ENCODE data around the gene NXNL2. TPM values are rescaled to one million over a fixed set of nuclear protein-coding genes. Genes with fewer than 3 reads are reported as not detected.

NXNL2 gene
- total RNA-seq, 1 experiment from 2014 or later: 0.86 TPM

- peak; percentile 89 for ATAC-seq
- peak overlapping the region; percentile 2 to 31; a peak in 3 of 4 replicates for H3K4me3 ChIP-seq (replicated peaks in 1 of 2; ENCODE audit: low read depth in 1 of 2, low read length in 2 of 2)
Measured at GRCh38 chr9:88544245-88544644, 9.3 kb downstream of the NXNL2 start.

GRCh38 chr9:88551546-88552137 lies 16.7 kb downstream of the NXNL2 start:
- CTCF ChIA-PET: no interaction called here
- TF ChIP-seq POLR2A (IDR thresholded peaks at IDR 0.05; ENCODE audit: borderline replicate concordance, extremely low read depth, insufficient read depth, insufficient read length) (no peak), SRF (IDR thresholded peaks at IDR 0.05; ENCODE audit: low read depth) (no peak), SIN3A (IDR thresholded peaks at IDR 0.05; ENCODE audit: low read depth) (no peak), ZNF274 (IDR thresholded peaks at IDR 0.05; ENCODE audit: low read depth, low read length) (no peak), CEBPB (IDR thresholded peaks at IDR 0.05; ENCODE audit: low read depth) (no peak), ZFX (IDR thresholded peaks at IDR 0.05) (no peak), REST (IDR thresholded peaks at IDR 0.05; ENCODE audit: low read depth) (no peak), EZH2phosphoT487 (IDR thresholded peaks at IDR 0.05; ENCODE audit: borderline replicate concordance) (no peak)
- TF ChIP-seq, protein P1, sequence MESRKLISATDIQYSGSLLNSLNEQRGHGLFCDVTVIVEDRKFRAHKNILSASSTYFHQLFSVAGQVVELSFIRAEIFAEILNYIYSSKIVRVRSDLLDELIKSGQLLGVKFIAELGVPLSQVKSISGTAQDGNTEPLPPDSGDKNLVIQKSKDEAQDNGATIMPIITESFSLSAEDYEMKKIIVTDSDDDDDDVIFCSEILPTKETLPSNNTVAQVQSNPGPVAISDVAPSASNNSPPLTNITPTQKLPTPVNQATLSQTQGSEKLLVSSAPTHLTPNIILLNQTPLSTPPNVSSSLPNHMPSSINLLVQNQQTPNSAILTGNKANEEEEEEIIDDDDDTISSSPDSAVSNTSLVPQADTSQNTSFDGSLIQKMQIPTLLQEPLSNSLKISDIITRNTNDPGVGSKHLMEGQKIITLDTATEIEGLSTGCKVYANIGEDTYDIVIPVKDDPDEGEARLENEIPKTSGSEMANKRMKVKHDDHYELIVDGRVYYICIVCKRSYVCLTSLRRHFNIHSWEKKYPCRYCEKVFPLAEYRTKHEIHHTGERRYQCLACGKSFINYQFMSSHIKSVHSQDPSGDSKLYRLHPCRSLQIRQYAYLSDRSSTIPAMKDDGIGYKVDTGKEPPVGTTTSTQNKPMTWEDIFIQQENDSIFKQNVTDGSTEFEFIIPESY (IDR thresholded peaks at IDR 0.05; ENCODE audit: extremely low read depth, insufficient replicate concordance, low read length): no peak

More at GRCh38 chr9:88544245-88544644, 9.3 kb downstream of the NXNL2 start:
- Histone ChIP-seq H2AFZ (ENCODE audit: low read depth, low read length, poor library complexity, severe bottlenecking) (peak overlapping the region; percentile 72), H3K27ac (ENCODE audit: low read depth, low read length) (no peak overlapping the region), H3K4me2 (ENCODE audit: low read length) (peak overlapping the region; percentile 83), H4K20me1 (ENCODE audit: insufficient read depth) (no peaks in the 10 kb centered on the region), H3K9me3 (ENCODE audit: control insufficient read depth in 1 of 2, insufficient read depth in 1 of 2, low read depth in 1 of 2, low read length in 2 of 2) (no peaks in the 10 kb centered on the region), H3K4me1 (ENCODE audit: control insufficient read depth in 1 of 2, insufficient read depth in 2 of 2, low read length in 2 of 2) (peaks cover 10% of the 10 kb centered on the region in 2 experiments; a peak in 3 of 4 replicates), H3K79me2 (ENCODE audit: insufficient read depth, low read length) (no peaks in the 10 kb centered on the region), H3K36me3 (ENCODE audit: control insufficient read depth in 1 of 2, insufficient read depth in 2 of 2, low read length in 2 of 2) (no peaks in the 10 kb centered on the region), H3K9ac (ENCODE audit: low read length) (no peak overlapping the region), H3K27me3 (ENCODE audit: insufficient read depth, low read length) (no peaks in the 10 kb centered on the region), H3K9me2 (ENCODE audit: insufficient read depth) (no peaks in the 10 kb centered on the region)
- ChIA-PET POLR2A (no interaction called here), CTCF (no interaction called here), RAD21 (ENCODE audit: low non-redundant PET in 1 of 2, low total read pairs in 2 of 2, uncharacterized antibody in 2 of 2, unreplicated experiment in 2 of 2) (no interaction called here)
- TF ChIP-seq, protein P2, sequence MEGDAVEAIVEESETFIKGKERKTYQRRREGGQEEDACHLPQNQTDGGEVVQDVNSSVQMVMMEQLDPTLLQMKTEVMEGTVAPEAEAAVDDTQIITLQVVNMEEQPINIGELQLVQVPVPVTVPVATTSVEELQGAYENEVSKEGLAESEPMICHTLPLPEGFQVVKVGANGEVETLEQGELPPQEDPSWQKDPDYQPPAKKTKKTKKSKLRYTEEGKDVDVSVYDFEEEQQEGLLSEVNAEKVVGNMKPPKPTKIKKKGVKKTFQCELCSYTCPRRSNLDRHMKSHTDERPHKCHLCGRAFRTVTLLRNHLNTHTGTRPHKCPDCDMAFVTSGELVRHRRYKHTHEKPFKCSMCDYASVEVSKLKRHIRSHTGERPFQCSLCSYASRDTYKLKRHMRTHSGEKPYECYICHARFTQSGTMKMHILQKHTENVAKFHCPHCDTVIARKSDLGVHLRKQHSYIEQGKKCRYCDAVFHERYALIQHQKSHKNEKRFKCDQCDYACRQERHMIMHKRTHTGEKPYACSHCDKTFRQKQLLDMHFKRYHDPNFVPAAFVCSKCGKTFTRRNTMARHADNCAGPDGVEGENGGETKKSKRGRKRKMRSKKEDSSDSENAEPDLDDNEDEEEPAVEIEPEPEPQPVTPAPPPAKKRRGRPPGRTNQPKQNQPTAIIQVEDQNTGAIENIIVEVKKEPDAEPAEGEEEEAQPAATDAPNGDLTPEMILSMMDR (IDR thresholded peaks at IDR 0.05 in 2 of 3, conservative IDR thresholded peaks at IDR 0.05 in 1 of 3; ENCODE audit: borderline replicate concordance in 1 of 3, insufficient read depth in 1 of 3, low read depth in 2 of 3, low read length in 2 of 3): no peak
- TF ChIP-seq CEBPB (IDR thresholded peaks at IDR 0.05; ENCODE audit: low read depth): peak; percentile 78
- BruUV-seq (replicated peaks): no TSS peak
- intact Hi-C loops (cut with micrococcal nuclease): no loop called here
- DNase-seq (ENCODE audit: low read depth, low spot score): no peak

More at GRCh38 chr9:88551546-88552137, 16.7 kb downstream of the NXNL2 start:
- Histone ChIP-seq H3K4me1 (ENCODE audit: control insufficient read depth in 1 of 2, insufficient read depth in 2 of 2, low read length in 2 of 2) (no peaks in the 10 kb centered on the region), H3K4me3 (replicated peaks in 1 of 2; ENCODE audit: low read depth in 1 of 2, low read length in 2 of 2) (no peak overlapping the region), H3K27me3 (ENCODE audit: insufficient read depth, low read length) (no peaks in the 10 kb centered on the region), H3K27ac (ENCODE audit: low read depth, low read length) (no peak overlapping the region), H2AFZ (ENCODE audit: low read depth, low read length, poor library complexity, severe bottlenecking) (no peak overlapping the region), H3K9ac (ENCODE audit: low read length) (no peak overlapping the region), H3K9me2 (ENCODE audit: insufficient read depth) (no peaks in the 10 kb centered on the region), H3K36me3 (ENCODE audit: control insufficient read depth in 1 of 2, insufficient read depth in 2 of 2, low read length in 2 of 2) (no peaks in the 10 kb centered on the region), H3K9me3 (ENCODE audit: control insufficient read depth in 1 of 2, insufficient read depth in 1 of 2, low read depth in 1 of 2, low read length in 2 of 2) (no peaks in the 10 kb centered on the region), H3K4me2 (ENCODE audit: low read length) (no peak overlapping the region), H3K79me2 (ENCODE audit: insufficient read depth, low read length) (no peaks in the 10 kb centered on the region), H4K20me1 (ENCODE audit: insufficient read depth) (no peaks in the 10 kb centered on the region)
- DNase-seq (ENCODE audit: low read depth, low spot score): no peak
- ChIA-PET POLR2A (no interaction called here), RAD21 (ENCODE audit: low non-redundant PET in 1 of 2, low total read pairs in 2 of 2, uncharacterized antibody in 2 of 2, unreplicated experiment in 2 of 2) (no interaction called here)
- intact Hi-C loops (cut with micrococcal nuclease): no loop called here
- no TSS peak for BruUV-seq (replicated peaks)
- ATAC-seq: no peak

Measured in HCT116 (cell line).